ENCODE data around the gene NSUN5. TPM values are rescaled to one million over a fixed set of nuclear protein-coding genes. Genes with fewer than 3 reads are reported as not detected.
"Not testable (repeated sequence)": the region's sequence is repeated elsewhere in the genome, so short reads cannot be mapped to it uniquely, and the experiment has no call there.

The NSUN5 gene
- total and polyA plus RNA-seq, 2 experiments from 2014 or later, result 45.0 to 46.7 TPM

DNA sequence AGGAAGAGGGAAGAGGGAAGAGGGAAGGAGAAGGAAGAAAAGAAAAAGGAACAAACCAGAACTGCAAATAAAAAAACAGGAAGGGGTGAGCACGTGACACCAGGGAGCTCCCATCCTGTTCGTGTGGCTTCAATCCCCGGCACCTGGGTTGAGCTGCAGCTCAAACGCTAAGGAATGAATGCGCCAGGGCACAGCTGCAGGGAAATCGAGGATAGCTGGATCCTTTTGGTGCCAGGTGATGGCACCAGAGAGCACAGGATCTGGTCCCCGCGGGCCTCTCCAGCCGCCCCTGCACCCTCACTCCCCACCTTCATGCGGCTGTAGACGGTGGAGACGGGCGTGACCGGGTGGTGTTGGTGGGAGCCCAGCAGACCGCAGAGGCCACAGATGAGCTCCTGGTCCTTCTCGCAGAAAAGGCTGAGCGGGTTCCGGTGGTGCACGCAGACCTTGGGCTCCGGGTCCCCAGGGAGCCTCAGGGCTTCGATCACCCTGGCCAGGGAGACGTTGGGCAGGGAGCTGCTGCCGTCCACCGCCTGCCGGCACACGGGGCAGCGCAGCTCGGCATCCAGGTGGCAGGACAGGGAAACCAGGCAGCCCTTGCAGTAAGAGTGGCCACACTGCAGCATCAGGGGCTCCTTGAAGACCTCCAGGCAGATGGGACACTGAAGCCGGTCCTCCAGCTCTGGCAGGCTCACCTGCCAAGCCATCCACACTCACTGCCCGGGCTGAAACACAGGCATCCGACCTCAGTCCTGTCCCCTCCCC lies 15.6 kb upstream of the NSUN5 start:
- DNase-seq (ENCODE audit: low read depth in 1 of 2, low spot score in 1 of 2), result peak; percentile 57 to 60
- TF ChIP-seq, protein P1, sequence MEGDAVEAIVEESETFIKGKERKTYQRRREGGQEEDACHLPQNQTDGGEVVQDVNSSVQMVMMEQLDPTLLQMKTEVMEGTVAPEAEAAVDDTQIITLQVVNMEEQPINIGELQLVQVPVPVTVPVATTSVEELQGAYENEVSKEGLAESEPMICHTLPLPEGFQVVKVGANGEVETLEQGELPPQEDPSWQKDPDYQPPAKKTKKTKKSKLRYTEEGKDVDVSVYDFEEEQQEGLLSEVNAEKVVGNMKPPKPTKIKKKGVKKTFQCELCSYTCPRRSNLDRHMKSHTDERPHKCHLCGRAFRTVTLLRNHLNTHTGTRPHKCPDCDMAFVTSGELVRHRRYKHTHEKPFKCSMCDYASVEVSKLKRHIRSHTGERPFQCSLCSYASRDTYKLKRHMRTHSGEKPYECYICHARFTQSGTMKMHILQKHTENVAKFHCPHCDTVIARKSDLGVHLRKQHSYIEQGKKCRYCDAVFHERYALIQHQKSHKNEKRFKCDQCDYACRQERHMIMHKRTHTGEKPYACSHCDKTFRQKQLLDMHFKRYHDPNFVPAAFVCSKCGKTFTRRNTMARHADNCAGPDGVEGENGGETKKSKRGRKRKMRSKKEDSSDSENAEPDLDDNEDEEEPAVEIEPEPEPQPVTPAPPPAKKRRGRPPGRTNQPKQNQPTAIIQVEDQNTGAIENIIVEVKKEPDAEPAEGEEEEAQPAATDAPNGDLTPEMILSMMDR (IDR thresholded peaks at IDR 0.05; ENCODE audit: low read depth, low read length), result peak; percentile 52
- H3K4me3 ChIP-seq; H3K27me3 ChIP-seq; H3K36me3 ChIP-seq; H3K4me1 ChIP-seq (ENCODE audit: low read depth); H3K9me3 ChIP-seq (ENCODE audit: low read depth); H3K27ac ChIP-seq: not testable (repeated sequence)

DNA sequence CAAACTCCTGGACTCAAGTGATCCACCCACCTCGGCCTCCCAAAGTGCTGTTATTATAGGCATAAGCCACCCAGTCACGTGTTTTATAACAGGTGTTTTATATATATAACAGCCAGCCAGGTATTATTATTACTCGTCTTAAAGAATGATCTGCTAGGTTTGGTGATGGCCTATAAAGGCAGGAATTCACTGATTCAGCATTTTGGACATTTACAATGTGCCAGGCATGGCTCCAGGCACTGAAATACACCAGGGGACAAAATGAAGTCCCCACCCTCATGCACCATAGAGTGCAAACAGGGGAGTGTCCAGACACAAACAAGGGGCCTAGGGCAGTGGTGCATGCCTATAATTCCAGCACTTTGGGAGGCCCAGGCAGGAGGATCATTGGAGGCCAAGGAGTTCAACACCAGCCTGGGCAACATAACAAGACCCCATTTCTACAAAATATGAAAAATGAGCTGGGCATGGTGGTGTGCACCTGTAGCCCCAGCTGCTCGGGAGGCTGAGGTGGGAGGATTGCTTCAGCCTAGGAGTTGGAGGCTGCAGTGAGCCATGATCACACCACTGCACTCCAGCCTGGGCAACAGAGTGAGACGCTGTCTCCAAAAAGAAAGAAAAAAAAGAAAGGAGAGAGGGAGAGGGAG lies 14.9 kb upstream of the NSUN5 start:
- not testable (repeated sequence) for H3K4me3 ChIP-seq; H3K27me3 ChIP-seq; H3K36me3 ChIP-seq; H3K9me3 ChIP-seq (ENCODE audit: low read depth); DNase-seq (ENCODE audit: low read depth in 1 of 2, low spot score in 1 of 2); H3K27ac ChIP-seq; H3K4me1 ChIP-seq (ENCODE audit: low read depth)

DNA sequence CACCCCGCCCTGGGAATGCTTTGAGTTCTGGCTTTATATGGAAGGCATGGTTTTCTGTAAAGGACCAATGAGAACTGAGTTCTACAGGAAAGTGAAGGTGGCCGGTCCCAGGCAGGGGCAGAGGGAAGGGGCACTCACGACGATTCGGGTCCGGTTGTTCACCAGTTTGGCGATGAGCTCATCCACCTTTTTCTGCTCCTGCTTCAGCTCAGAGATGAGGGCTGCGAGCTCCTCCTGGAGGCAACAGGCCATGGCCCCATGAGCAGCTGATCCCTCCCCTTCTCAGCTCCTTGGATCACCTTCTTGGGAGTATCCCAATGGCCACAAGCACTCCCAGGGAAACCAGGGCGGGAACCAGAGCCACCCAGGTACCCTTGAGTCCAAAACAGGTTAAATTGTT lies 11.4 kb upstream of the NSUN5 start:
- H3K27me3 ChIP-seq; DNase-seq (ENCODE audit: low read depth in 1 of 2, low spot score in 1 of 2); H3K9me3 ChIP-seq (ENCODE audit: low read depth); H3K27ac ChIP-seq; H3K36me3 ChIP-seq; H3K4me3 ChIP-seq; H3K4me1 ChIP-seq (ENCODE audit: low read depth): not testable (repeated sequence)

DNA sequence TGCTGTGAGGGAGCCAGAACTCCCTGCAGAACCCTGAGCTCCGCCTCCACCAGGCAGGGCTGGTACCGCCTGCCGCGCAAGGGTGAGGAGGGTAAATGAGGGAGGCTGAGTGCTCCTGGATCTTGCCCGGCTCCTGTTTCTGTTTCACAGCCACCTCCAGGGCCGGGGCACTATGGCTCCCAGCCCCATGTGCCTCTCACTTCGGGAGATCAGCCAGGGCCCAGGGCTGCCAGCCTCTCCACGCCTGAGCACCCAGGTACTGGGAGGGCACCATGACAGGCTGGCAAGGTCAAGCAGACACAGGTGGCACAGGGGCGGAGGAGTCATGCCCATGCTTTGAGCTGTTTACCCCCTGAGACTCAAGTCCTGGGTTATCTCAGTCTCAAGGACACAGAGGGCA lies 10.9 kb upstream of the NSUN5 start:
- not testable (repeated sequence) for H3K9me3 ChIP-seq (ENCODE audit: low read depth); H3K4me3 ChIP-seq; H3K27me3 ChIP-seq; DNase-seq (ENCODE audit: low read depth in 1 of 2, low spot score in 1 of 2); H3K4me1 ChIP-seq (ENCODE audit: low read depth); H3K36me3 ChIP-seq; H3K27ac ChIP-seq

DNA sequence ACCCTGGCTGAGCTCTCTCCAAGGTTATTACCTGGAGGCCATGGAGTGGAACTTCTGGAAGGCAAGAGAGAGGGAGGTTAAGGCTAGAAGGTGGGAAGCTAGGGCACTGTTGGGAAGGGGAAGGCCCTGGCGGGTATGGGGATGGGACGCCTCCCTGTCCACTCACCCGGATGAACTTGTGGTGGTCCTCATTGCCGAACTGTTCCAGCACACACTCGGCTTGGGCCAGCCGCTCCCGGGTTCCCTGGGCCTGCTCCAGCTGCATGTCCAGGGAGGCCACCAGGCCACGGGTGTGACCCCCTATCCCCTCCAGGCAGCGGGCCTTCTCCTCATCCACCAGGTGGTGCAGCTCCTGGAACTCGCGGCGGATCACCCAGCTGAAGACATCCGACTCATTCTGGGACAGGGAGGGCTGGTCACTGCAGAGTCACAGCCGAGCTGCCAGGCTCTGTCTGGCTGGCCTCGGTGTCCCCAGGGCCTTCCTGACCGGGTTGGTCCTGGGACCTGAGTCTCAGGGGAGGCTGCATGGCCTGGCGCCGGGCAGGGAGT lies 10.1 kb upstream of the NSUN5 start:
- not testable (repeated sequence) for DNase-seq (ENCODE audit: low read depth in 1 of 2, low spot score in 1 of 2)

DNA sequence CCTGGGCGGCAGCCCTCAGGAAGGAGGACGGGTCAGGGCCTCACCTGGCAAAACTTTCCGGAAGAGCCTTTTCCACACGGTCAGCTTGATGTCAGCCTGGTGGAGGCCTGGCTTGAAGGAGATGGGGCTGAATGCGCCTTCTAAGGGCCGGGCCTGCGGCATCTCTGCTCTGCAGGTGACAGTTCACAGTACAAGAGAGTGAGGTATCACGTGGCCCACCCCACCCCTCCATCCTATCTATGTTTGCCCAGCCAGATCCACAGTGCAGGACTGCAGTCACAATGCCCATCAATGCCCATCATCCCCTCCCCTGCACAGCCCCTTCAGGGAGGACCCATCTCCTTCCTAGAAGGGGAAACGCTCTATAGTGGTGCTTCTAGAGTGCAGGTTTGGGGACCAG lies 7.9 kb upstream of the NSUN5 start:
- Histone ChIP-seq H3K36me3 (no peaks in the 10 kb centered on the region), H3K9me3 (ENCODE audit: low read depth) (no peaks in the 10 kb centered on the region), H3K27me3 (no peaks in the 10 kb centered on the region), H3K4me3 (no peak overlapping the region), H3K27ac (no peak overlapping the region), H3K4me1 (ENCODE audit: low read depth) (no peaks in the 10 kb centered on the region)
- no peak for DNase-seq (ENCODE audit: low read depth in 1 of 2, low spot score in 1 of 2)
- TF ChIP-seq, protein P1 (IDR thresholded peaks at IDR 0.05; ENCODE audit: low read depth, low read length), result no peak

More for the DNA sequence above, 10.1 kb upstream of the NSUN5 start:
- H3K4me3 ChIP-seq; H3K27ac ChIP-seq; H3K4me1 ChIP-seq (ENCODE audit: low read depth); H3K9me3 ChIP-seq (ENCODE audit: low read depth); H3K36me3 ChIP-seq; H3K27me3 ChIP-seq: not testable (repeated sequence)

DNA sequence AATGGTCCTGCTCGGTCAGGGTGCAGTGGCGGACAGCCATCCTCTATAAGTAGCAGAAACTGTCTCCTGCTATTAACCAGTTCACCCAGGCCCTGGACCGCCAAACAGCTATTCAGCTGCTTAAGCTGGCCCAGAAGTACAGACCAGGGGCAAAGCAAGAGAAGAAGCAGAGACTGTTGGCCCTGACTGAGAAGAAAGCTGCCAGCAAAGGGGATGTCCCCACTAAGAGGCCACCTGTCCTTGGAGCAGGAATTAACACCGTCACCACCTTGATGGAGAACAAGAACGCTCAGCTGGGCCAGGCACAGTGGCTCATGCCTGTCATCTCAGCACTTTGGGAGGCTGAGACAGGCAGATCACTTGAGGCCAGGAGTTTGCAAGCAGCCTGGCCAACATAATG lies 5.6 kb upstream of the NSUN5 start:
- no peak overlapping the region for H3K27ac ChIP-seq
- no peaks in the 10 kb centered on the region for H3K4me1 ChIP-seq (ENCODE audit: low read depth)
- TF ChIP-seq, protein P1 (IDR thresholded peaks at IDR 0.05; ENCODE audit: low read depth, low read length), result no peak
- H3K27me3 ChIP-seq, result no peaks in the 10 kb centered on the region
- no peaks in the 10 kb centered on the region for H3K36me3 ChIP-seq
- no peak overlapping the region for H3K4me3 ChIP-seq
- H3K9me3 ChIP-seq (ENCODE audit: low read depth), result no peaks in the 10 kb centered on the region
- no peak for DNase-seq (ENCODE audit: low read depth in 1 of 2, low spot score in 1 of 2)

Measured in cardiac muscle cell (in vitro differentiated cells and primary cell).